Measurements from ENCODE around the gene ZSWIM5.

- no peak for TF ChIP-seq CTCF (IDR thresholded peaks at IDR 0.05)
- TF ChIP-seq EZH2 (IDR thresholded peaks at IDR 0.05; ENCODE audit: borderline replicate concordance, insufficient read depth, low read depth, low read length, poor library complexity, severe bottlenecking), result no peak
Measured at GRCh38 chr1:45038240-45038639, 168.2 kb downstream of the ZSWIM5 start.
